Umbilical cord (tissue), 2 donors: ENCODE measurements around the gene FNIP2. TPM values are rescaled to one million over a fixed set of nuclear protein-coding genes. Genes with fewer than 3 reads are reported as not detected.
"Not testable (repeated sequence)": the region's sequence is repeated elsewhere in the genome, so short reads cannot be mapped to it uniquely, and the experiment has no call there.

Experiments
- DNase-seq: peaks from one replicate; pipeline ENCODE4 v3.0.0-alpha.2; 2015; ENCODE audit warnings: low spot score
- total RNA-seq: library from RNA; depleted of rRNA; stranded (reverse); fragments of >200 nt; gene quantifications from one replicate; pipeline ENCODE4 v1.2.3, GENCODE V29; 2014; ENCODE audit warnings: low replicate concordance; ENCODE audit not compliant: insufficient read depth

FNIP2 gene
- total RNA-seq, 1 donor from 2014 or later: 69.3 TPM

DNA sequence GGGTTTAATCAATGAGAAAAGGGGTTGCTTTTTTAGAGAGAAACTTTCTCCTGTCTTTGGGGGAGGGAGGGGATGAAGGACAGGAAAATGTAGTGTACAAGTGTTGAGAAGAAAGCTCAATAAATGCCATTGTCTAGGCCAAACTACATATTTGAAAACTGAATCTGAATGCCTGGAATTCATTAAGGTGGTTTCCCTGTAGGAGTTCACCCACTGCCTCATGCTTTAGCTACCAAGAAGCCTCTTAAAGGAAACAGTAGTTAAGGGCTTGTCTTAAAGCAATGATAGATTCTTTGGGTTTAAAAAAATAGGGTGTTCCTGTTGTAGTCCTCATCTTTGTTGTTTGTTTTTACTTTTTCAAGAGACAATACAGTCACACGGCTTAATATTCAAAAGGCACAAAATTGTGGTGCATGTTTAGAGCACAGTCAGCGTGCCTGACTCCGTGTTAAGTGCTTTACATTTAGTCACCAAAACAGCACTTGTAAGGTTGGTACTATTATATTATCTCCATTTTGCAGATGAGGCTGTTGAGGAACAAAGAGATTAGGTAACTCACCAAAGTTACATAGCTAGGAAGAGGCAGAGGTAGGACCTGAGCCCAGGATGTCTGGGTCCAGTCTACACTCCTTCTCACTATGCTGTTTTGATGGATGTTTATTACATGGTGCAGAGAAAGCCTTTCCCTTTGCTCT, 46.0 kb downstream of the FNIP2 start:
- no peak for DNase-seq

DNA sequence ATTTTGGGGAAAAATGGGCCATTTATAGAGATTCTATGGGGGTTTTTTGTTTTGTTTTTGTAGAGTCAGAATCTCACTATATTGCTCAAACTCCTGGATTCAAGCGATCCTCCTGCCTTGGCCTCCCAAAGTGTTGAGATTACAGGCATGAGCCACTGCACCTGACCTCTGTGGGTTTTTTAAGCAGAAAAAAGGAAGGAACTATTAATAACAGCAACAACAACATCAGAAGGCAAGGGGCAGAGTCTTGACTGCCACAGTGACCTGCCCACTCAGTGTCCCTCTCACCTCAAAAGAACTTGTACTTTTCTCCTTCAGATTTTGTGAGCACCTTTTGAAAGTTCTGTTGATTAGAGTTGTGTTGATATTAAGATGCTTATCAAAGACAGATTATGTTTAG, 48.1 kb downstream of the FNIP2 start:
- DNase-seq: no peak

DNA sequence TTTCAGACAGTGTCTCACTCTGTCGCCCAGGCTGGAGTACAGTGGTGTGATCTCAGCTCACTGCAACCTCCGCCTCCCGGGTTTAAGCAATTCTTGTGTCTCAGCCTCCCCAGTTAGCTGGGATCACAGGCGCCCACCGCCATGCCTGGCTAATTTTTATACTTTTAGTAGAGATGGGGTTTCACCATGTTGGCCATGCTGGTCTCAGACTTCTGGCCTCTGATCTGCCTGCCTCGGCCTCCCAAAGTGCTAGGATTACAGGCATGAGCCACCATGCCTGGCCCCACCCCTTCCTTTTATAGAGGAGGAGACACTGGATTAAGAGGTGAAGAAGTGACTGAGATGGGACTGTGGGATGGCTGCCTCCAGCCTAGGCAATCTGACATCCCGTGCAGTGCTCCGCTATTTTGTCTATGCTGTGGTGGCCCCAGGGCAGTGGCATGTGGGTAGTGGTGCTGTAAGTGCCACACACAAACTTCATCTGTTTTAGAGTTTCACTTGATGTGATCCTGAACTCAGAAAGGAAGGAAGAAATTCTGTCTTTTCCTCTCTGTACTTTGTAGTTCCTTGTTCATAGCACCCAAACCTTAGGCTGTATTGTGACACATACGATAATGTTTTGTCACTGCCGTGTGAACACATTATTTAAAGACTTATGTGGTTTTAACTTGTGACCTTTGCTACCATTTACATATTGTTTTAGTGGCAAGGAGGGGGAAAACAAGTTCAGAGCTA, 48.9 kb downstream of the FNIP2 start:
- no peak for DNase-seq

DNA sequence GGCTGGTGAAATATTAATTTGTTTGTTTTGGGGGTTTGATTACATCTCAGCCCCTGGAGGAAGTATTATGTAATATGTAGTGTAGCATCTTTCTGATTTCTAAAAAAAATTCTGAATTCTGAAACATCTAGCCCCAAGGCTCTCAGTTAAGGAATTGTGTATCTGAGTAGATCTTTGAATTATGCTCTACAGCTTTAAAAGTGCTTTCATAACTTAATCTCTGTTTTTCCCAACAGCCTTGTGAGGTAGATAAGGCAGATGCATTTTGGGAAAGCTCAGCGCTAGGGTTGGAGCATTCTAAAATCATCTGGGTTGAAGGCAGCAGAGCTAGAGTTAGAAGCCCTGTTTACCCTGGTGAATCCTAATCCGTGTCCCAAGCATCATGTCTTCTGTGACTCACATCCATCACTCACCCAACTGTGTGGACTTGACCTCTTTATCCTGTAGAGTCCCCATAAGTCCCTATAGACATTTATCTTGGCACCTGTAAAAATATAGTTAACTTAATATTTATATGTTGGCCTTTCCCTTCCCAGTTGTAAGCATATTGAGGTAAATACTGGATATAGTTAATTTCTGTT, 49.8 kb downstream of the FNIP2 start:
- DNase-seq: no peak

DNA sequence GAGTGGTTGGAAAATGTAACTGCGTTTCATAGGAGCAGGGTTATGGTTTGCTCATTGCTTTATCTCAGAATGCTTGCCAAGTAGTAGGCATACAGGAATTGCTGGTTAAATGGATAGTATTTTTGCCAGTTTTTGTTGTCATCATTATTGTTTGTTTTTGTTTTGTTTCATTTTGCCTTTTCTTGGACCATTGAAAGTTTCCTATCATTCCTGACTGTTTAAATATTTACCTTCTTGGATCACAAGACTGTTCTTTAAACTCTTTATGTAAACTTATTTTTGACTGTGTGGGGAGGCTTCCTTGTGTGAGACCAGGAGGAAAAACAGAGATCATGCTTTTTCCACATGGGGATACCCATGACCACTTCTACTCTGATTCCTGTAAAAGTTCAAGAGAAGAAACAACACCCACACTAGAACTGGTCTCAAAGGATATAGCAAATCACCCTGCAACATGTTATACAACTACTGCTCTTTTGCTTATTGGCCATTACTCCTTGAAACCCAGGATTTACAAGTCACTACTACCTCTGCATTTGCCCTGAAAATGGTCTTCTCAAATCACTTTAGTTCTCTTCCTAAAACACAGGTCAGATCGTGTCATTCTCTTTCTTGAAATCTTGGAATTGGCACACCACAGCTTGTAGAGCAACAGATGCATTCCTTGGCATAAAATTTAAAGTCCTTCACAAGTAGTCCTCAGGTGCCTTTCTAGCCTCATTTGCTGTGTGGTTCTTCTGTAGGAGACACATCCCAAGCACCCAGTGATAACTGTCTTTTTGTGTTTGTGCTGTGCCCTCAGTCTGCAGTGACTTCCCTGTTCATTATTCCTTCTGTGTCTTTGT, 51.3 kb downstream of the FNIP2 start:
- DNase-seq: no peak

DNA sequence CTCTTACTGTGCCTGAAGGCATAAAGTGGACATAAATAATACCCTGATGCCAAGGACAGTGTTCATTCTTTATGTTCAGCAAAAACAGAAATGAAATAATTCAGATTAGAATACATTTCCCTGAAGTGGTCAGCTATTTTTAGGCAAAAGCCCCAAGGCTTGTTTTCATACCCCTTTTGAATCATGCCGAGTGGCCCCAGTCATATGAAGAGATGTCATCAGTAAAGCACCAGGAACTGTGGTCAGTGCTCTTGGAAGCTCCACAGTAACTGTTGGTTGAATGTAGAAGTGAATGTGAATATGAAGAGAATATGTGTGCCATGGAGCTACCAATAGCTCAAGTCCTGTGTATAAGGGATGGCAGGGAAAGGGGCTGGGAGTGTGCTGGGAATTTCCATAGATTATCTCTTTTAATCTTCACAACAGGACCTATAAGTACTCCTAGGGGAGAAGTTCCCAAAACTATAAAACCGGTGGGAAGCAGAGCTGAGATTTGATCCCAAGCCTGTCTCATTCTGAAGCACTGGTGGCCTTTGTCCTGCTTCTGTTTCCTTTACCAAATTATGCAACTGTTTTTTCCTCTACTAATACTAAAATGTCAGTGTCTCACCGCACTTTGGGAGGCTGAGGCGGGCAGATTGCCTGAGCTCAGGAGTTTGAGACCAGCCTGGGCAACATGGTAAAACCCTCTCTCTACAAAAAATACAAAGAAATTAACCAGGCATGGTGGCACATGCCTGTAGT, 52.6 kb downstream of the FNIP2 start:
- DNase-seq: no peak

DNA sequence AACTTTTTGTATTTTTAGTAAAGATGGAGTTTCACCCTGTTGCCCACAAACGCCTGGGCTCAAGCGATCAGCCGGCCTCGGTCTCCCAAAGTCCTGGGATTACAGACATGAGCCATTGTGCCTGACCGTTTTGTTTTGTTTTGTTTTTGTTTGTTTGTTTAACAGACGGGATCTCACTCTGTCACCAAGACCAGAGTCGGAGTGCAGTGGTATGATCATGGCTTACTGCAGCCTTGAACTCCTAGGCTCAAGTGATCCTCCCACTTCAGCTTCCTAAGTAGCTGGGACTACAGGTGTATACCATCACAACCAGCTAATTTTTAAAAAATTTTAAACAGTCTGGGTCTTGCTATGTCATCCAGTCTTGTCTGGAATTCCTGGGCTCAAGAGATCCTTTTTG, 53.5 kb downstream of the FNIP2 start:
- DNase-seq: no peak

DNA sequence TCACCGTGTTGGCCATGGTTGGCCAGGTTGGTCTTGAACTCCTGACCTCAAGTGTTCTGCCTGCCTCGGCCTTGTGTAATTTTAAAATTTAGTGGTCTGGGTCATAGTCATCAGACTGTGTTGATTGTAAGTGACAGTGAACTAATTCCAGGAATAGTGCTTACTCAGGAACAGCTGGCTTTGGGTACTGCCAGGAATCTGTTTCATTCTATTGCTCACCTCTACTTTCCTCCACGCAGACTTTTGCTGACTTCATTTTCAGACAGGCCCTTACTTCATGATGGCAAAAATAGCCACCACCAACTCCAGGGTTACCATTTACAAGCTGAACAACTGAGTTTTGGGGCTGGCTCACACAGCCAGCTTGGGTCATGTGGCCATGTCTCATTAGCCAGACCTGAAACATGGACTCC, 54.6 kb downstream of the FNIP2 start:
- no peak for DNase-seq

DNA sequence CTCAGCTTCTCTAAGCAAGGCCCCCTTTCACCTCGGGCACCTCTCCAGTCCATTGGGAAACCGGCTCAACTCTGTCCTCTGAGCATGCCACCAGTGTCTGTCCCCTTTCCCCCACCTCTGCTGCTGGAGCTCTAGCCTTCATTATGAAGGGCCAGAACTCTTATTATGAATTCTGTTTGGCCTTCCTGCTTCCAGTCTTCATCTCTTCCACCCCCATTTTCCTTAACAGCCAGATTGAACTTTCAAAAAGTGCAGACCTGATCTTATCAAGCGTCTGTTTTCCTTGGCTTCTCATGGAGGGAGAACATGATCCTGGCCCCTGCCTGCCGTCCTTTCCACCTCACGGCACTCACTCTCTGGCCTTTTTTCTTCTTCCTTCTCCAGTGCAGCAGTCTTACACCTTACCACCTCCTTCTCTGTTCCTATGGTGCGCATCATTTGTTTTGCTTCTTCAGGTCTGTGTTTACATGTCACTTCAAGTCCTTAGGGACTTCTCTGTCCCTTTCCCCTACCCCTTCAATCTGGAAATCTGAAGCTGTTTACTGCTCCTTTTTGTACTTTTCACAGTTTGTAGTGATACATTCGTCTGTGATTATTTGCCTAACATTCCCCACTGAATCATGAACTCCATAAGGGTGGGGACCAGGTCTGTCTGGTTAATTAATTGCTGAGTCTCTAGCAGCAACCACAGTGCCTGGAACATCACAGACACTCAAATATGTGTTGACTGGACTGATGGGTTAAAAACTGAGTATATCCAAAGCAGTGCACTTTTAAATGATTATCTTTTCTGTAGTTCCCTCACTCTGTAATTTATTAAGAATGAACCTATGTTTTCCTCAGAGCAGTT, 55.8 kb downstream of the FNIP2 start:
- peak; percentile 49 for DNase-seq

DNA sequence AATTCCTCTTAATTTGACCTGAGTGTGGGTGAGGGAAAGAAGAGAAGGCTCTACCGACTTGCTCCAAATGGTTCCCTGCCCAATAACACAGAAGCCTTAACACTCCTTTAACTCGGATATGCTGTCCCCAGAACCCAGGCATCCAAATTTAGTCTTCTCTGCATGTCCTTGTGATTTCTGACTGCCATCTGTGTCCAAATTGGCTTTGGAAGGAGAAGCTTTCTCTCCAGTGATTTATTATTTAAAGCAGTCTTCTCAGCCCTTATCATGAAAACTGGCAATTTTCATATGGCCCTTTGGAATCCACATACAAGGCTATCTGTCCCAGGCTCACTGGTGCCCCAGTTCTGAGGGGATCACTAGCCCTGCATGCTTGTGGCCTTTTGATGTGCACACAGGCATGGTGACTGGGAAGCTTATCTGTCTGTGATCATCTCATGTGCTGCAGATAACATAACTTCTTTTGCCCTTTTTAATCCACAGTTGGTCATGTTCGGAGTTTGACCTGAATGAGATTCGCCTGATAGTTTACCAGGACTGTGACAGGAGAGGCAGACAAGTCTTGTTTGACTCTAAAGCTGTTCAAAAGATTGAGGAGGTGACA, 56.7 kb downstream of the FNIP2 start:
- no peak for DNase-seq

DNA sequence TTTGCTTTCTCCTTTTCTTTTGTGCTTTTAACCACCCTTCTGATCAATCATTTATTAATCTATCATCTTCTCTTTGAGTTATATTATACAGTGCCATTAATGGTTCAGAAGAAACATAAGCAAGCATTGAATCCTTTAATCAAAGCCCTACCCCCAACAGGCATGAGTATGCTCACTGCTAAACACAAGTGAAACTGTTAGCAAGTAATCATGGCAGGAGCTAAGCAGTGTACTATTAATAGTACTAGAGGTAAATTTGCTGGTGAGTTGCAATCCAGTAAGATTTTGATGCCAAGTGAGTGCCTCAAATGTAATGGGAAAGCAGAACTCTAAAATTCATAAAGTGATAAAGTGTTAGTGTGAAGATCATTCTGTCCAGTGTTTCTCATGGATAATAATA, 57.2 kb downstream of the FNIP2 start:
- DNase-seq: no peak

DNA sequence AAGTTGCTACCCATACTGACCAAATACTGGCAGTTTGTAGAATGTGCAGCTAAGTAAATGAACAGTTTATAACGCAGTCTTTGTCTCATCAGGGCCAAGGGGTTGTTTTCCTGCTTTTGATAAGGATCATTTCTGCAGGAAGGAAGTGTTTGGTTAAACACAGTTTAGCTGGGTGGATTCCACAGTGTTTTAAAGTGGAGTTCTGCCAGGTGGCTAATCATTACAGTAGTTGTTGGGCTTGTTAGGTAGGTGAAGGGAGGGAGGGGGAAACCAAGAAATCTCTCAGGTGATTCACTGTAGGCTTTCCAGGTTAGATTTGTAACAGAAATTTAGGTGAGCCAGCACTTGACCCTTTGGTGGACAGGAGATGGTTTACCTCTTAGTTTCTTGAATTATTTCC, 58.1 kb downstream of the FNIP2 start:
- DNase-seq: peak; percentile 24

DNA sequence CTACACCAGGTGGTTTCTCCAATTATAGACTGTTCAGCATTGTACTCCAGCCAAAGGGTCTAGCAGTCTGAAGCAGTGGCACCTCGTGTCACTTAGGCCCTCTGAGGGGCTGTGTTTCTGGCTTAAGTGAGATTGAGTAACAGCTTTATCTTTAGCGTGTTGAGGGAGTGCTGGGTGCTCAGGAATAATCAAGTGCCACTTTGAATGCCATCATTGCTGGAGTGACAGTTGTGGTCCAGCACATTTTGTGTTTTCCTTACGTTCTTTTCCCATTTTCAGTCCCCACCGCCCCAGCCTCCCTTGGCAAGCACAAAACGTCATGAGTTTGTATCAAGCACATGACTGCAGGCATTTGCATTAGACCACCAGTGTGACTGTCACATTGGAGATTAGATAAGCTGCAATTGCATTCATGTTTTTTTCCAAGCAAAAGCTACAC, 58.7 kb downstream of the FNIP2 start:
- no peak for DNase-seq

DNA sequence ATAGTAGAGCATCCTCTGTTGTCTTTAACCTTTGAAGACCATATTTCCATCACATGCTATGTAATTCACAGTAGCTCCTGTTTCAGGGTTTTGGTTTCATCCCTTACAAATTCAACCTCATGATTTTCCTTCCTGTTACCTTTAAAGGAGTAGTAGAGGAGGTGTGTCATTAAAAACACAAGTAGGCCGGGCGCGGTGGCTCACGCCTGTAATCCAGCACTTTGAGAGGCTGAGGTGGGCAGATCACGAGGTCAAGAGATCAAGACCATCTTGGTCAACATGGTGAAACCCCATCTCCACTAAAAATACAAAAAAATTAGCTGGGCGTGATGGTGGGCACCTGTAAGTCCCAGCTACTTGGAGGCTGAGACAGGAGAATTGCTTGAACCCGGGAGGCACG, 59.3 kb downstream of the FNIP2 start:
- not testable (repeated sequence) for DNase-seq

DNA sequence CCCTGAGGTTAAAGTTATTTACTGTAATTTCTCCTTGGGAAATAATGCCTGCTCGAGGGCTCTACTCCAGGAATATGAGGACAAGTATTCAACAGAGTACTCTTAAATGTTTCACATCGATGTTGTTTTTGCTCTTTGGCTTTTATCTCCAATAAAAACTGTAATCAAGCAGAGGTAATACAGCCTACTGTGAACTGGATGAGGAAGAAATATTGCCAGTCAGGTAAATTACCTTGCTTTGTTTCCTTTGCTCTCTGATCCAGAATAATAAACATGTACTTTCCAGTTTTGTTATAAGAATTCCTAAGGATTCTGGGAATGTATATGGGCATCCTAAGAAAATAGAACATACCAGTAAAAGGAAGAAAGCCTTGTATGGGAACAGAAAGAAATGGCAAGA, 60.4 kb downstream of the FNIP2 start:
- DNase-seq: no peak

DNA sequence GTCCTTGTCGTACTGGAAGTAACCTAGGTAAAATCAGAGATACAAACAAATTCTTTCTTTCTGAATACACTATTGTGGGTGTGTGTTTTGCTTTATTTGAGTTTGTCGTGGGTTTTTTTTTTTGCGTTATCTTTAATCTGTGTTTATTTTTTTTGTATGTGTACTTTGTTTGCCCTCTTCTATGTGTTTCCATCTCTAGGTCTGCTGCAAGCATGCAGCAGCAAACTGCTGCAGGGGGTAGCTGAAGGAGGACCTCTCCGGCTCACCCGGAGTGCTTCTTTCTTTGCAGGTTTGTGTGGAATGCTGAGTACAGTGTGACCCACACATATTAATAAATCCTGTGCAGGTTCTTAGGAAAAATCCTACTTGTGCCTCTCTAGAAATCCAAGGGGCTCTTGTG, 64.8 kb downstream of the FNIP2 start:
- DNase-seq: no peak

DNA sequence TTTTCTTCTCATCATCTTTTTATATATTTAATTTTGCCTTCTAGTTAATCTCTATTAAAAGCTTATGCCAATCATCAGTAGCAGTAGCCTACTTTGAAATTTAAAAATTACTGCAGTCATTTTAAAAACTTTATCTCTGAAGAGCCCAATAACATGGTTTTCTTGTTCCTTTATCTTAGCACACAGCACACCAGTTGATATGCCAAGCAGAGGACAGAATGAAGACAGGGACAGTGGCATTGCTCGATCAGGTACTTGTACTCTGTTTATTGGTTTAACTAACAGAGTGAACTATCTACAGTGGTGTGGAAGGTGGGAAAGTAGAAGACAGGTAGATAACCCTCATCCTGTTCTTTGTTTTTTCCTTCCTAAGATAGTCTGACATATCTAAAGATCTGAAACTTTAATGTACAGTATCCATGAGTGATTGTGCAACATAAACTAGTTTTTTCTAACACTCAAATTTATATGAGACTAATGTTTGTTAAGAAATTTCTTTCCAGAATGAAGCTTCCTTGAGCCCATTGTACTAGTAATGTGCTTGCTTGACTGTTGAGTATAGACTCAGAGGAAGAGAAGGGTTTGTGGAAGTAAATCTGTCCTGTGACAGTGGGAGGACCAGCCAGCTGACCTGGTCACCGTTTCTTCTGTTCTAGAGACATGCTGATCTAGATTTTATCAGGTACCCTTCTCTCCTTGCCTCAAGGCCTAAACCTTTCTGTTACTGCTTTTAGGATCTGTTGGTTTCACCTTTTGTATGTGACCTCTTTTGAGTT, 66.6 kb downstream of the FNIP2 start:
- no peak for DNase-seq

DNA sequence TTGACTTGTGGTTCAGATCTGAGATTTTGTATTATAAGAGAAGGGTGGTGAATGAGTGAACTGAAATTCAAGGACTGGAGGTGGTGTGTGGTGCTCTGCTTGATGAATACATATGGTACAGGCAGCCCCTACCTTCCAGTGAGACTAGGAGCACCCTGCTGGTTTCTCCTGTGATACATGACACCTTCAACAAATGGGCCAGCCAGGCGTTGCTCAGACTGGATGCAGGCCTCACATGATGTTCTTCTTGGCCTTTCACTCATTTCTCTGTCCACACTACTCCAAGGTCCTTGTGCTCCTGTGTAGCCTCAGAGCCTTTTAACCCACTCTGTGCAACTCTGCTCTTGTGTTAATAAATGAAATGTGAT, 67.2 kb downstream of the FNIP2 start:
- DNase-seq: no peak

DNA sequence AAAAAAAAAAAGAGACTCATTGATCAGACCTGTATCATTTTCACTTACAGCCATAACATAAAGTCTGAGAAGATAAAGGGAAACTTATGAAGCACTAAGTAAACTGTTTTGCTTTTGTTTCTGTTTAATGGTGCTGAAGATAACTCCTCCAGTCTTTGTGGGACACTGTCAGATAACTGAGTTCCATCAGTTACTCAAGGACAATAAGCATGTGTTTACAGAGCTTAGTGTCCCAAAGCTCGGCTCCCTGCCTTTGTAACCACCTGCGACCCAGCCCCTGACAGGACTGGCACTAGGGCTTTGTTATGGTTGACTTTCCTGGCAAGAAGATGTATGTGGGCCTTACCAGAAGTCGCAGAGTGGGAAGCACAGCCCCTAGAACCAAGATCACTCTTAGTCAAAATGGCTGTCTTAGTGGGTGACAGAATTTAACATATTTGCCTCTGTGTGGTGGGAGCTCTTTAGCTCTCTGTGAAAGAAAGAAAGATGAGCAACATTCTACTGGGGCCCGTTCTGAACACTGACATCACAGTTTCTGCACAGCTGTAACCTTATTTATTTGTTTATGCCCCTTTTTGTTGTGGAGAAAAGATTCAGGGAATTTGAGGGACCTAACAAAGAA, 68.1 kb downstream of the FNIP2 start:
- DNase-seq: no peak
